ENCODE results near the gene G6PD. TPM values are rescaled to one million over a fixed set of nuclear protein-coding genes. Genes with fewer than 3 reads are reported as not detected.
"Not testable (repeated sequence)": the region's sequence is repeated elsewhere in the genome, so short reads cannot be mapped to it uniquely, and the experiment has no call there.

Gene G6PD
- total RNA-seq, 1 donor from 2014 or later: 20.0 TPM

DNA sequence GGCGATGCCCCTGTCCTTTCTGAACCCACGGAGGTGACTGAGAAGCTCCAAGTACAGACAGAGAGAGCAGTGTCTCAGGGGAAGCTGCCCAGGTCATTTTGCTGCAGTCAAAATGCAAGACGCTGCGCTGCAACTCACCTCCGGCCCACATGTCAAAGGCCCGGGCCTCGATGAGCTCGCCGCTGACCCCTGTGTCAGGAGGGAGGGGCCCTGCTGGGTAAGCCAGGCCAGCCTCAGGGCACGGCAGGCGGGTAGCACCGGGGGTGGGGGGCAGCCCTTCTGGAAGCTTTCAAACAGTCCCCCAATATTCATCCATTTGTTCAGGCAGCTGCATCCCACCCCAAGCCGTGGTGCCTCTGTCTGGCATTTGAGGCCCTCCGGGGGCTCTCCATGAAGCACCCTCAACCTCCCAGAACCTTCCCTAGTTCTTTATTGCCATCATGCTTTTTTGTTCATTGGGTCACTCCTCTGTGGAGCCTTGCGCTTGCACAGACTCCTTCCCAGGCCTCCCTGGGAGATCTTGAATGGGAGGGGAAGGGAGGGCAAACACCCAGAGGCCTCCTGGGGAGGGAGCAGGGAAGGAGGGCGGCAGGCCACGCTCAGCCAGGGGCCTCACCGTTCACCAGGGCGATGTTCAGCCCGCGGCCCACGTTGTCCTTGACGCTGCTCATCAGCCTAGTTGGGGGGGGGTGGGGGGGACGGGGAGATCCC lies 38.8 kb downstream of the G6PD start:
- FAIRE-seq: no peak
- no peaks in the 10 kb centered on the region for H3K27me3 ChIP-seq (ENCODE audit: control insufficient read depth, insufficient read depth, low read length)
- TF ChIP-seq, protein P1, sequence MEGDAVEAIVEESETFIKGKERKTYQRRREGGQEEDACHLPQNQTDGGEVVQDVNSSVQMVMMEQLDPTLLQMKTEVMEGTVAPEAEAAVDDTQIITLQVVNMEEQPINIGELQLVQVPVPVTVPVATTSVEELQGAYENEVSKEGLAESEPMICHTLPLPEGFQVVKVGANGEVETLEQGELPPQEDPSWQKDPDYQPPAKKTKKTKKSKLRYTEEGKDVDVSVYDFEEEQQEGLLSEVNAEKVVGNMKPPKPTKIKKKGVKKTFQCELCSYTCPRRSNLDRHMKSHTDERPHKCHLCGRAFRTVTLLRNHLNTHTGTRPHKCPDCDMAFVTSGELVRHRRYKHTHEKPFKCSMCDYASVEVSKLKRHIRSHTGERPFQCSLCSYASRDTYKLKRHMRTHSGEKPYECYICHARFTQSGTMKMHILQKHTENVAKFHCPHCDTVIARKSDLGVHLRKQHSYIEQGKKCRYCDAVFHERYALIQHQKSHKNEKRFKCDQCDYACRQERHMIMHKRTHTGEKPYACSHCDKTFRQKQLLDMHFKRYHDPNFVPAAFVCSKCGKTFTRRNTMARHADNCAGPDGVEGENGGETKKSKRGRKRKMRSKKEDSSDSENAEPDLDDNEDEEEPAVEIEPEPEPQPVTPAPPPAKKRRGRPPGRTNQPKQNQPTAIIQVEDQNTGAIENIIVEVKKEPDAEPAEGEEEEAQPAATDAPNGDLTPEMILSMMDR (IDR thresholded peaks at IDR 0.05; ENCODE audit: insufficient read depth, low read length, severe bottlenecking): no peak
- H3K36me3 ChIP-seq (ENCODE audit: control insufficient read depth, insufficient read depth, low read length): peaks cover 3% of the 10 kb centered on the region
- DNase-seq (ENCODE audit: low read depth): no peak
- H3K4me3 ChIP-seq (ENCODE audit: low read depth, low read length): no peak overlapping the region

DNA sequence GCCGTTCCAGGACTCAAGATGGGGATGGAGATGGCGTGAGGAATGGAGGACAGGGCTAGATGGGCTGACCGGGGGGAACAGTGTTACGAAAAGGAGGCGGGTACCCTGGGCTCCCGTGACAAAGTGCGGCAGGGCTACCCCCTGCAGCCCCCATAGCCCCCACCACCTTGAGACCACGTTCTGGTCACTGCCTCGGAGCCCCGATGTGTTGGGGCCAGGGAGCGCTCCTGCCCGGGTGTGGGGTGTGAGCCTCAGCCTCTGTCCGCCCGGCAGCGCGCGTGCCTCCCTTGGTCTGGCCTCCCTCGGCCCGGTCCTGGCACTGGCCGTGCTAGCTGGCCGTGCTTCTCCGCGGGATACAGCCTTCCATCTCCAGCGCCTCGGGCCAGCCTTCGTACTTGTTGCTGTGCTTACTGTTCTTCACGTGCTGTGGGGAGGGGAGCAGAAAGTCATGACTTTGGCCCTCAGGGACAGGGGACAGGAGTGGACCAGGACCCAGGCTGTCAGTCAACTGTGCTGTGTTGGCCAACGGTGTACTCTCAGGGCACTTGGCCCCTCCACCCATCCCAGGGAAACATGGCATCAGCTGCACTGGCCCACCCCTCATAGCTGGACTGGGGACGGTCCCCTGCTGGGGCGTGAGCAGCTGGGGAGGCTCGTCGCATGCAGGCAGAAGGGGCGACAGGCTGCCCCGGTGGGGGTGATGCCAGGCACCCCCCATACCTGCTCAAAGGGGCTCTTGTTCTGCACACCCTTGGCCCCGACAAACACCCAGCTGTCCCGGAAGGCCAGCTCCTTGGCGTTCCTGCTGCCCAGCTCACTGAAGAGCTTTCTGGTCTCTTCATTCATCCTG lies 39.9 kb downstream of the G6PD start:
- TF ChIP-seq, protein P1 (IDR thresholded peaks at IDR 0.05; ENCODE audit: insufficient read depth, low read length, severe bottlenecking): no peak
- FAIRE-seq (no peak), DNase-seq (ENCODE audit: low read depth) (no peak)

DNA sequence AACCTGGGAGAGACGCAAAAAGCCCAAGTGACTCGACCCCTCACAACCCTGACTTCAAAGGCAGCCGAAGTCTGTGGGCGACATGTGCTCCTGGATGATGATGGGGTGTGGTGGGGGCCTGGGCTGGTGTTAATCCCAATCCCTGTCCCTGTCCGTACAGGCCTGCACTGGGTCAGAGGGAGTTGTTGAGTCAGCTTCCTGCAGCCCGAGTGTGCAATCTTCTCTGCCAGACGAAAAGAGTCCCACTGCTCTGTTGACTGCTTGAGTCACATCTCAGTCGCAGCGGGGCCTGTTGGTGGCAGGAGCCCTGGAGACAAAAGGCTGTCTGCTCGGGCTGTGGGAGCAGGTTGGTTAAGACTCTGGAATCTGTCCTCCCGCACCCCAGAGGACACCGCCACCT lies 40.9 kb downstream of the G6PD start:
- peaks cover 3% of the 10 kb centered on the region for H3K36me3 ChIP-seq (ENCODE audit: control insufficient read depth, insufficient read depth, low read length)
- FAIRE-seq: no peak
- no peaks in the 10 kb centered on the region for H3K27me3 ChIP-seq (ENCODE audit: control insufficient read depth, insufficient read depth, low read length)
- no peak overlapping the region for H3K4me3 ChIP-seq (ENCODE audit: low read depth, low read length)
- DNase-seq (ENCODE audit: low read depth): peak; percentile 67
- TF ChIP-seq, protein P1 (IDR thresholded peaks at IDR 0.05; ENCODE audit: insufficient read depth, low read length, severe bottlenecking): no peak

More for the DNA sequence above, 39.9 kb downstream of the G6PD start:
- peaks cover 3% of the 10 kb centered on the region for H3K36me3 ChIP-seq (ENCODE audit: control insufficient read depth, insufficient read depth, low read length)
- no peaks in the 10 kb centered on the region for H3K27me3 ChIP-seq (ENCODE audit: control insufficient read depth, insufficient read depth, low read length)
- H3K4me3 ChIP-seq (ENCODE audit: low read depth, low read length): no peak overlapping the region

DNA sequence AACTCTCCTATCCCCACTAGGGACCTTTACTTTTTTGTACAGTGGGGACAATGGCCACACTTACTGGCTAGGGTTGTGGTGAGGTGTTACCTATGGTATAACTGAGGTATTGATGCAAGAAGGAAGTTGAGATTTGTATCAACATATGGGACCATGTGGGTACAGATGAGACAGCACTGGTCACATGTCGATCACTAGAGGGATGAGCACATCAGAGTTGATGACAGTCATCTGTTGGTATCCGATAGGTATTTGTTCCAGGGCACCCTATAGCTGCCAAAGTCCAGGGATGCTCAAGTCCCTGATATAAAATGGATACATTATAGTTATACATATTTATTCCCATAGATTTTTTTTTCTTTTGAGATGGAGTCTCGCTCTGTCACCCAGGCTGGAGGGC lies 43.7 kb downstream of the G6PD start:
- TF ChIP-seq, protein P1 (IDR thresholded peaks at IDR 0.05; ENCODE audit: insufficient read depth, low read length, severe bottlenecking): no peak
- FAIRE-seq (no peak), DNase-seq (ENCODE audit: low read depth) (no peak)
- H3K36me3 ChIP-seq (ENCODE audit: control insufficient read depth, insufficient read depth, low read length): no peaks in the 10 kb centered on the region
- no peak overlapping the region for H3K4me3 ChIP-seq (ENCODE audit: low read depth, low read length)
- no peaks in the 10 kb centered on the region for H3K27me3 ChIP-seq (ENCODE audit: control insufficient read depth, insufficient read depth, low read length)

DNA sequence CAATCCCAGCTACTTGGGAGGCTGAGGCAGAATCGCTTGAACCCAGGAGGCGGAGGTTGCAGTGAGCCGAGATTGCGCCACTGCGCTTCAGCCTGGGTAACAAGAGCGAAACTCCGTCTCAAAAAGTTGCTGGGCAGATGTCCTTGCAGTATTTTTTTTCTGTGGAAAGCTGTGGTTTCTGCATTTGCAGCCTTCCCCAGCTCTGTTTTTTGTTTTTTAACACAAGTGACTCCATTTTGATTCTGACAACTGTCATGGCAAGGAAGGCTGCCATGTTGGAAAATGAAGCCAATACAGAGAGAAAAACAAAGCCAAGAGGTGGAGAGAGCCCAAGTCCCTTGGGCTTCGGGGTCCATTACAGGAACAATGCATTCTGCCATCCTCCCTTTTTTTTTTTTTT lies 44.5 kb downstream of the G6PD start:
- no peak overlapping the region for H3K4me3 ChIP-seq (ENCODE audit: low read depth, low read length)
- no peaks in the 10 kb centered on the region for H3K27me3 ChIP-seq (ENCODE audit: control insufficient read depth, insufficient read depth, low read length)
- no peak for FAIRE-seq
- TF ChIP-seq, protein P1 (IDR thresholded peaks at IDR 0.05; ENCODE audit: insufficient read depth, low read length, severe bottlenecking): no peak
- no peaks in the 10 kb centered on the region for H3K36me3 ChIP-seq (ENCODE audit: control insufficient read depth, insufficient read depth, low read length)
- no peak for DNase-seq (ENCODE audit: low read depth)

DNA sequence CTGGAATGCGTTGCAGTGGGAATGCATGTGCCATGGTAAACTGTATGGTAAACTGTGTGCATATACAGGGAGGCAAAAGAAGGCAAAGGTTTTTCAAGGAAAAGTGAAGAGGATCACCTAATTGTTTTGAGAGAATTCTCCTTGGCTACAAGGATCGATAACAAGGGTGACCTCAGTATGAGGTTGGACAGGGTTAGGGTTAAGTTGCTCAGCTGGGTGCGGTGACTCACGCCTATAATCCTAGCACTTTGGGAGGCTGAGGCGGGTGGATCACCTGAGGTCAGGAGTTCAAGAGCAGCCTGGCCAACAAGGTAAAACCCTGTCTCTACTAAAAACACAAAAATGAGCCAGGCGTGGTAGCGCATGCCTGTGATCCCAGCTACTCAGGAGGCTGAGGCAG lies 45.2 kb downstream of the G6PD start:
- H3K27me3 ChIP-seq (ENCODE audit: control insufficient read depth, insufficient read depth, low read length); DNase-seq (ENCODE audit: low read depth); H3K4me3 ChIP-seq (ENCODE audit: low read depth, low read length); FAIRE-seq; H3K36me3 ChIP-seq (ENCODE audit: control insufficient read depth, insufficient read depth, low read length): not testable (repeated sequence)

DNA sequence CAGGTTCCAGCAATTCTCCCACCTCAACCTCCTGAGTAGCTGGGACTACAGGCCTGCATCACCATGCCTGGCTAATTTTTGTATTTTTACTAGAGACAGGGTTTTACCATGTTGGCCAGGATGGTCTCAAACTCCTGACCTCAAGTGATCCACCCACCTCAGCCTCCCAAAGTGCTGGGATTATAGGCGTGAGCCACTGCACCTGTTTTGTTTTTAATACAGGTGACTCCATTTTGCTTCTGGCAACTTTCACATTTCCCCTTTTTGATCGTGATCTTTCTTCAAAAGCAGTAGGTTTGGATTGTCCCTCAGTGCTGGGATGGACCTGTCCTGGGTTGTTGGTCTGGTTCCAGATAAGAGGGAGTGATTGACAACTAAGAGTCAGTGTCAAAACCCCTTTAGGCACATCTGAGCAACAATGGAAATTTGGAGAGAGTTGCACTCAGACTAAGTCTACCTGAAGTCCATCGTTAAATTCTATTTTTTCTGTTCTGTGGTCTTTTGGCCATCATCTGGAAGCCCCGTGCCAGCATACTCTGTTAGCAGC lies 50.0 kb downstream of the G6PD start:
- not testable (repeated sequence) for DNase-seq (ENCODE audit: low read depth); H3K27me3 ChIP-seq (ENCODE audit: control insufficient read depth, insufficient read depth, low read length); H3K36me3 ChIP-seq (ENCODE audit: control insufficient read depth, insufficient read depth, low read length); FAIRE-seq; H3K4me3 ChIP-seq (ENCODE audit: low read depth, low read length)
